Eye (tissue), 1 donor: Measurements from ENCODE around the gene OGFOD2.
"Not testable (repeated sequence)": the region's sequence is repeated elsewhere in the genome, so short reads cannot be mapped to it uniquely, and the experiment has no call there.

Experiments
- DNase-seq: peaks from one replicate; pipeline ENCODE4 v3.0.0-alpha.2; 2015

The OGFOD2 gene

DNA sequence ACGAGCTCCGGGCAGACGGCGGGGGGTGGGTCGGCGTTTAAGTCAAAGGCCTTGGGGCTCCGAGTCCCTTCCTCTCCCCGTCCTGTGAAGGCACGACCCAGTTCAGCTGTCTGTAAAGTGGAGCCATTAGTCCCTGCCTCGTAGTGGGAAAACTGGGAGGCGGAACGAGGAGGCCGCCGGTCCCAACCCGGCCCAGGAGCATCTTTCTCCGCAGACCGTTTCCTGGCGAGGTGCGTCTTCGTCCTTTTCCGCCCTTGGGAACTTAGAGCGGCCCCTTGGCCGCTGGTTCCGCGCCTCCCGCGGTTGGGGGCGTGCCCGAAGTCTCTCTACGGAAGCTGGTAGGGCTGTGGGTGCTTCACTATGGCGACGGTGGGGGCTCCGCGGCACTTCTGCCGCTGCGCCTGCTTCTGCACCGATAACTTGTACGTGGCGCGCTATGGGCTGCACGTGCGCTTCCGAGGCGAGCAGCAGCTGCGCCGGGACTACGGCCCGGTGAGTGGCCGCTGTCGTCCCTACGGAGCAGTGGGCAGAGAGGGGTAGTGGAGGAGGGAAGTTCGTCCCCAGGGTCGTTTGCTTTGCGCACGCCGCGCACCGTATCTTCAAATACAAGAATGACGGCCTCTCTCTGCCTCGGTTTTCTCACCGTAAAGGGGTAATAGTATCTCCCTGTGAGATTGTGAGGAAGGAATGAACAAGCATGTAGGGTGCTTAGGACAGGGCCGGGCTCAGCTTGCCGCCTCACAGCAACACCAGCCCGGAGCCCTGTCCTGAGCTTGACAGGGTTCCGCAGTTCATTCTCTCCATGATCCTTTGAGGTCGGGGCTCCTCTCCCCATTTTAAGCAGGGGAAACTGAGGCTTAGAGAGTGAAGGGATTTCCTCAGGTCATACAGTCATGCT is at the start of gene OGFOD2:
TSS of gene OGFOD2 (plus strand) at position 353 of the 898 bp plus-strand sequence. CDS start at position 361, 8 bp downstream.
- peak; percentile 96 for DNase-seq

DNA sequence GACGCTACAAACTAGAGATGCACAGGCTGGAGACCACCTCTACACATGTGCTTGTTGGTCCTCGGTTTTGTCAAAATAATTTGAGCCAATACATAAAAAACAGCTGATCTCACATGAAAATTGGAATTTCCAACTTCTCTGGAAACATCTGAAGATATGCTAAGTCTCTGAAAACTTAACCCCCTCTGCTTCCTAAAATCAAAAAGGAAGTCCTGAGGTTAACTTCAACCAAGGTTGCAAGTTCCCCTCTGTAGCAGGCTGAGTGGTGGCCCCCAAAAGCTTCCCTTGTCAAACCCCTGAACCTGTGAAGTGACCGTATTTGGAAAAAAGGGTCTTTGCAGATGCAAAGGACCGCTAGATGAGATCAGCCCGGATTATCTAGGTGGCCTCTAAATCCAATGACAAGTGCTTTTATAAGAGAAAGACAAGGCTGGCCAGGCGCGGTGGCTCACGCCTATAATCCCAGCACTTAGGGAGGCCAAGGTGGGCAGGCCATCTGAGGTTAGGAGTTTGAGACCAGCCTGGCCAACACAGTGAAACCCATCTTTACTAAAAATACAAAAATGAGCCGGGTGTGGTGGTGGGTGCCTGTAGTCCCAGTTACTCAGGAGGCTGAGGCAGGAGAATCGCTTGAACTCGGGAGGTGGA is 47.2 kb upstream of the OGFOD2 start:
- no peak for DNase-seq

DNA sequence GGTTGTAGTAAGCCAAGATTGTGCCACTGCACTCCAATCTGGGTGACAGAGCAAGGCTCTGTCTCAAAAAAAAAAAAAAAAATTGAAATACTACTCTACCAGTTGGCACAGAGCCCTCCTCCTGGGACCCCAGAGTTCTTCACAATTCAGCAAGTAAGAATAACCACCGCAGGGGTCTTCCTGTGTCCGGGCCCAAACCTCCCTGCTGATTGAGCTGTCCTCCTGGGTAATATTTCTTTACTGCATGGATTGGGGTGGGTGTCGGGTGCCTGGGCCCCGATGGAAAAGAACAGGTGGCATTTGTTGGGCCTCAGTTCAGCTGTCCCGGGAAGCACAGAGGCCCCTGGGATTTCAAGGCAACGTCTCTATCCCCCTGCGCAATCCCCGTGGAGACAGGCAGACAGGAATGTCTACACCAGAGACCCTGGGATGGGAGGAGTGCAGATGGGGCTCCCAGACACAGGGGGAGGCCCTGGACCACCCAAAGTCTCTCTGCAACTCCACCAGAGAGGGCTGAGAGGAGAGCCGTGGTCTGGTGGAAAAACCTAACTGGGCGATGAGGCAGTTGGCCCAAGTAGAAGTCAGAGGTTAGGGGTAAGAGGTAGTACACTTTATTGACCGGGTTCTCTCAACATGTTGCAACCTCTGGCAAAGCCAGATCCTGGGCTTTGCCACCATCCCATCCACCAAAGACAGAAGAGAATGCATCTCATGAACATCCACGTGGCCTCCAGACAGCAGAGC is 46.5 kb upstream of the OGFOD2 start:
- no peak for DNase-seq

DNA sequence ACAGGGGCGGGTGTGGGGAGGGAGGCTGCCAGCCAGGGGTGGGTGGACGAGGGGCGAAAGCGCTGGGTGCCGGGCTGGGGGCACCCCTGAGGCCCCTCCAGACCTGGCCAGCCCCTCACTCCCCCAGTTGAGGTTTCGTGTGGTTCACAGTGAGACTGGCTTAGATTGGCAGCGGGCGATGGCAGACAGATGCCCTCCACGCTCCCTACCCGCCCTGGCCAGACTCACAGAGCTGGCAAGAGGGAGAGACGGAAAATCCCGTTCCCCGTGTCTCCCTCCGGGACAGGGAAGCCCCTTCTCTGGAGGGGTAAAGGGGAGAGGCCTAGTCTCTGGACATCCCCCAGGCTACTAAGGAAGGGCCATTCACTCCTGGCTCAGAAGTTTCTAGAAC is 45.9 kb upstream of the OGFOD2 start:
- no peak for DNase-seq

DNA sequence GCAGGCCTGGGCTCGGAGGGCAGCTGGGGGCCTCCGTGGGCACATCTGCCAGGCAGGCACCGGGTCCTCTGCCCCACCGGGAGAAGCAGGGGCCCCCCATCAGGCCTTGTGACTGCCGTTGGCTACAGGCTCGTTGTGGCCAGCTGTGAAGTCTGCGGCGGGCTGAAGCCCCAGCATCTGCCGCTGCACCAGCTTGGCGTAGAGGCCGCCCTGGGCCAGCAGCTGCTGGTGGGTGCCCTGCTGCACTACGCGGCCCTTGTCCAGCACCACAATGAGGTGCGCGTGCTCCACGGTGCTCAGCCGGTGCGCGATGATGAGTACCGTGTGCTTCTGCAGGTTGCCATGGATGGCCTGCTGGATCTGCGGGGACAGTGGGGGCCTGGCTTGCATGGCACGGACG is 45.2 kb upstream of the OGFOD2 start:
- DNase-seq, result no peak

DNA sequence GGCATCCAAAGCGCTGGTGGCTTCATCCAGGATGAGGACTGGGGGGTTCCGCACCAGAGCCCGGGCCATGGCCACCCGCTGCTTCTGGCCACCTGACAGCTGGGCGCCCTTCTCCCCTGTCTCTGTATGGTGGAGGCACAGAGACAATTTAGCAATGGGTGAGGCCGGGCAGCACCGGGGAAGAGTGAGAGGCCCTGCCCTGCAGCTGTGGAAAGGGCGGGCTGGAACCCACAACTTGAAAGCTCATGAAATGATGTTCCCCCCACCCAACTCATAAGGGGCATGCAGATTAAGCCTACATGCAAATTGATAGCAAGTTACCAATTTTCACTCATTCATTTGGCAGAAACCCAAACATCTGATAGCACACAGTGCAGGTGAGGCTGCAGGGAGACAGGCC is 42.8 kb upstream of the OGFOD2 start:
- no peak for DNase-seq

DNA sequence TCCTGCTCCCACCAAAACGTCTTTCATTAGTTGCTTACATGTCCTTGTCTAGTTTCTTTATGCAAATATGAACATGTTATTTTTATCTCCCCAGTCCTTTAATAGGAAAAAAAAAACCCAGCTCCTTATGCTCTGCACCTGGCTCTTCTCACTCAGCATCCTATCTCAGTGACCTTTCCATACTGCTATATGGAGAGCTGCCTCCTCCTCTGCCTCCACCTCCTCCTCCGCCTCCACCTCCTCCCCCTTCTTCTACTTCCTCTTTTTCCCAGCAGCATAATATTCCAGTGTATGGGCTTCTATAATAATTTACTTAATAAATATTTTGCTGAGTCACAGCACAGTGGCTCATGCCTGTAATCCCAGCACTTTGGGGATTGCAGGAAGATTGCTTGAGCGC is 40.3 kb upstream of the OGFOD2 start:
- DNase-seq, result no peak

DNA sequence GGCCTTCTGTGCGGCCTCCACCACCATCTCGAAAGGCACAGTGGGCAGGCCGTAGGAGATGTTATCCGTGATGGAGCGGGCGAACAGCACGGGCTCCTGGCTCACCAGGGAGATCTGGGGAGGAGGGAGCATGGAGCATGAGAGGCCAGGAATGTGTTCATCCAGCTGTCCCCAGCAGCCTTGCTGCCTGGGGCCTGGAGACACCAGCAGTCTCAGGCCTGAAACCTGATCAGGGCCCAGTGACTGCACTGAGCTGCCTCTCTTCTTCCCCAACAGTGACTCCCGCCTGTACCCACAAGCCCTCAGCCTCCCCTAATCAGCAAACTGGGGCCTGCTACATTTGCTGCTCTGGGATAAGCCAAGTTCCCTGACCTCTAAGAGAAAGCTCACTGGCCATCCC is 39.7 kb upstream of the OGFOD2 start:
- no peak for DNase-seq

DNA sequence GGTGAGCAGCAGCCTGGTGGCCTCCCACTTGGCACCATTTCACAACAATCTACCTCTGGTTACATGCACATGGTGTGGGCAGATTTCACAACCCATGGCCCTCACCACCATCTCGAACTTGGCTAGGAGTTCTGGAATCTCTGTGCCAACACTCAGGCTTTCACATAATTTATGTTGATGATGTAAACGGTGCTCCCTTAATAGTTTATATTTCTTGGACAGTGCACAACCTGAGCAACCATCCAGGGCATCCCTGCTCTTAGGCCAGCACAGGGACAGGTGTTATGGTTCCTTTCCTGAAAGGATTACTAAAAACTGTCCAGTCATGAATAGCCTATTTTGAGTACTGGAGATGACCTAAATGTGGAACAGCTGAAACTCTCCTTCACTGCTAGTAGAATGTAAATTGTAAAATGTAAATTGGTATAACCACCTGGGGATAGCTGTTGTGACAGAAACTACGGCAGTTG is 37.4 kb upstream of the OGFOD2 start:
- DNase-seq, result no peak

DNA sequence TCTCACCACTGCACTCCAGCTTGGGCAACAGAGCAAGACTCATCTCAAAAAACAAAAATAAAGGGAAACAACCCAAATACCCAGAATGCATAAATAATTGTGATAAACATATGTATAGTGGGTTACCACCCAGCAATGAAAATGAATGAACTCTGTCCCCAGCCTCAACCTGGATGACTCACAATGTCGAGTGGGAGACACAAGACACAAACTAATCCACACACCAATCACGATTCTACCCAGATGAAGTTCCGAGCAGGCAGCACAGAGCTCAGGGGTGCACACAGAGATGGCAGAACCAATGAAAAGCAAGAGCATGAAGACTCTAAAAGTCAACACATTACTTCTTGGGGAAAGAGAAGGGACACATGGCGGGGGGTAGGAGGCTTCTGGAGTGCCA is 35.9 kb upstream of the OGFOD2 start:
- no peak for DNase-seq

DNA sequence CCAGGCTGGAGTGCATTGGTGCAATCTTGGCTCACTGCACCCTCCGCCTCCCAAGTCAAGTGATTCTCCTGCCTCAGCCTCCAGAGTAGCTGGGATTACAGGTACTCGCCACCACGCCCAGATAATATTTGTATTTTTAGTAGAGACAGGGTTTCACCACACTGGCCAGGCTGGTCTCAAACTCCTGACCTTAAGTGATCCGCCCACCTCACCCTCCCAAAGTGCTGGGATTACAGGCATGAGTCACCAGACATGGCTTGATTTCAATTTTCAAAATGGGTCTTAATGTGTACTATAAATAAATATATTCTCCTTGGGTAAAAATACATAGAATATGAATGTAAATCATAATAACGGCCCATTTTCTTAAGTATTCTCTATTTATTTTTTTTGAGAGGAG is 33.7 kb upstream of the OGFOD2 start:
- DNase-seq, result not testable (repeated sequence)

DNA sequence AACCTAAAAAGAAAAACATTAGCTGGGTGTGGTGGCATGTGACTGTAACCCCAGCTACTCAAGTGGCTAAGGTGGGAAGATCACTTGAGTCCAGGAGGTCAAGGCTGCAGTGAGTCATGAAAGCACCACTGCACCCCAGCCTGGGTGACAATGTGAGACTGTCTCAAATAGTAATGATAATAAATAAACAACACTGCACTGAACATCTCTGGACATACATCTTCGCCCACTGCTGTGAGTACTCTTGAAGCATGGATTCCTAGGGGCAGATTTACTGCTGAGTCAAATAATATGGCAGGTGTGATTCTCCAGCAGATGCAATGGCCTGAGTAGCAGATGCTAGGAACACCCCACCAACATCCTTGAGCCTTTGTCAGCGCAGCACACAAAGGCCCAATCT is 32.4 kb upstream of the OGFOD2 start:
- DNase-seq, result no peak

DNA sequence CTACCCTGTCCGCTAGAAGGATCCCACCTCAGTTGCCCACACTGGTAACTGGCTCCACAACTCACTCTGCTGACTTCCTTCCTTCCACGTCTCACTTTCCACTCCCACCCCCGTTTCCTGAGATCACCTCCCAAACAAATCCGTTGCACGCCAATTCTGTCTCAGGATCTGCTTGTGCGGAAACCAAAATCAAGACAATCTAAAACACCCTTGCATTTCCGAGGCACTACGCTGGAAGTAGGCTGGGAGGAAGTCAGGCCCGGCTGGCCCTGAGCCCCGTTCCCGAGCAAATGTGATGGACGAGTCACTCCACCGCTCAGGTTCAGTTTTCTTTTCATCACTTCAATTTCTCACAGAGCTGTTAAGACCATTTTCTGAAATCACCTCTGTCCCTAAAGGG is 31.8 kb upstream of the OGFOD2 start:
- DNase-seq, result no peak

DNA sequence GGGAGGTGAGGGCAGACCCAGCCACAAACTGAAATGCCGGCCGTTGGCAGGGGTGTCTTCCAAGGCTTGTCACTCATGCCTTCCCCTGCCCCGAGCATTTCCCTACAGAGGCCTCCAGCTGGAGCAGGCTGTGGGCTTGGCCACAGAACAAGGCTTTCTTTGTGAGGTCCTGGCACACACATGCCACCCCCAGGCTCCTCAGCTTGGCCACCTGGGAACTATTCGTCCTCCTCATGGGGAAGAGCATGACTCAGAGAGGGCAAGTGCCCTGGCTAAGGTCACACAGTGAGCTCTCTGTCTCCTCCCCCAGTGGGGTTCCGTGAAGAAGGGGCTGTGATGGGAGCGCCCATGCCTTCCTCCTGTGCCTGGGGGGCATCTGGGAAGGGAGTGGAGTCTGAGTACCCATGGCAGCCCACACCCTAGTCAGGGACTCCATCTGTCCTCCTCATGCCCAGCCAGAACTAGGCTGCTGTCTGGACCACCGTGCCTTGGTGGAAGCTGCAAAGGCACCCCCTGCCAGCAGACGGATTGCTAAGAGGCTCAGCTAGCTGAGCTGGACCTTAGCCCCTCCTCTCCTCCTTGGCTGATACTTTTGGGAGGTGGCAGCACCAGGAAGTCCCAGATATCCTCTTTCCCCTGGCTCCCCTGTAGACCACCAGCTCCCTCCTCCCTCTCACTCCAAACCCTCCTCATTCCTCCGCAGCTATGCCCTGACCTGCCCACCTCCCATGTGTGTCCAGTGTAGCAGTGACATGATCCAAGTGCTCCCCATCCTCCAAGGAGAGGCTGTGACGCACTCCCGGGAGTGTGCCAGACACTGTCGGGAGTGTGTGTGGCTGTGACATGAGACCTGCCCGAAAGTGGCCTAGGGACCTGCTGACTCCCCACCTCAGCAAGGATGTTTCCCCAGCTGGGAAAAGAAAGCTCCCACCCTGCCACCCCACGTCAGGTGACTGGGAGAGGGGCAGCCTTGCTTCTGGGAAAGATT is 30.1 kb upstream of the OGFOD2 start:
- DNase-seq, result peak; percentile 46

DNA sequence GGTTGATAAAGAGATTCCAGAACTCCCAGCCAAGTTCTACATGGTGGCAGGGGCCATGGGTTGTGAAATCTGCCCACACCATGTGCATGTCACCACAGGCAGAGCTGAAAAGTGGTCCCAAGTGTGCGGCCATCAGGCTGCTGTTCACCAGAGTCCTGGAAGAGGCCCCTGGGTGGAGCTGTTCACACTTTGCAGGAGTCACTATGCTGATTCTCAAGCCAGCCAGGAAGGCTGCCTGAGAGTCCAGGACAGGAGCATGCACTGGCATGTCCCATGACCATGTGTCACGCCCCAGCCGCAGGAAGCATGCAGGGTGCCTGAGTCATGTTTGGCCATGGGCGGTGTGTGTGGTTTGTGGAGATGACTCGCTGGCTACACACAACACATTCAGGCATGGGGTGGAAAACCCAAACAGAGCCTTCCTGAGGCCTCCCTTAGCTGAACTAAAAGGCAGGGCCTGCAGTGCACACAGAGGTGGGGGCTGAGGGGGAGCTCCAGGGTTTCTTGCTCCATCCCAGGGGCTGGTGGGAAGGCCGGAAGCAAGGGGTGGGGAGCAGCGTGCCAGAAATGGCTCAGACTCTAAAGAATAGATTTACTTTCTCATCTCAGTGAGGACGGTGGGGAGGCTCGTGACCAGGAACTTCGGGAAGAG is 28.2 kb upstream of the OGFOD2 start:
- peak; percentile 36 for DNase-seq

DNA sequence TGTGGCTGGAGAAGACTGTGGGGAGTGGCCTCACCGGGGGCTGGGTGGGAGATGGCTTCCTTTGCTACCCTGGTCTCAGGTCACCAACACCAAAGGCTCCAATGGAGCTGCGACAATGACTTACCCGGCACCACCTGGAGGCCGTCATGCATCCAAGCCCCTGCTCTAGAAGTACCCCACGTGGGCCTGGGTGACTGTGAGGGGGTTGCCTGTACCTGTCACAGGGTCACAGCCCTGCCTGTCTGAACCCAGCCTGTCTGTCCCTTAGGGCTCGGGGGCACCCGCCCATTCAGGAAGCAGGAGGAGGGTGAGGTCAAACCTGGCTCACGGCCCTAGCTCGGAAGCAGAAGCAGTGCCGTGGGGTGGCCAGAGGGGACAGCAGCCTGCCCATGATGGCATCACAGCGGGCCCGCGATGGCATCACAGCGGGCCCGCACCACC is 27.7 kb upstream of the OGFOD2 start:
- no peak for DNase-seq

DNA sequence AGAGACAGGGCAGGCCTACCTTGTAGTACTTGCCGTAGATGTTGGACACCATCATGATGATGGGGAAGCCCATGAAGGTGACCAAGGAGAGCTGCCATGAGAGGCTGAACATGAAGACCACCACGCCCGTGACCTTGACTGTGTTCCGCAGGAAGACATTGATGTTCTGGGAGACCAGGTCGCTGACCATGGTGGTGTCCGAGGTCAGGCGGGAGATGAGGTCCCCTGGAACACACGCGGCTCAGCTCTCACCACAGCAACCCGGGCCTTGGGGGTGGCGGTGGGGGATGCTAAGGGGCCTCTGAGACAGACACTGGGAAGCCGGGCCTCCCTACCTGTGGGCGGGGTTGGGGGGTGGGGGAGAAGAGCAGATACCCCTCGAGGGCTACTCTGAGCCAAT is 26.4 kb upstream of the OGFOD2 start:
- no peak for DNase-seq

DNA sequence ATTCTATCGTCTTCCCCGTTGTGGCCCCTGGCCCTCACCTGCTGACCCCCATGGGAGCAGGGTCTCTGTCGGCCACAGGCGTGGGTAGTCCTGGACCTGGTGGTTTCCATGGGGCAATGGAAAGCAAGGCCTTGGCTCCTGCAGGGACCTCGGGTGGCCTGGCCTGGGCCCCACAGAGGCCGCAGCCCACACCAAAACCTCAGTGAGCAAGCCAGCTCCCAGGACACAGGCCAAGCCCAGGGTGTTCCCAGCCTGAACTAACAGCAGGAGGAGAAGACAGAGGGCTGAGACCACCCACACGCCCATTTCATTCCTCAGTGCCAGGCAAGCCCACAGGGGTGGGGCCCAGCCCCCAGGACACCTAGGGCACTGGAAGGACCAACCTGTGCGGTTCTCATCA is 25.6 kb upstream of the OGFOD2 start:
- no peak for DNase-seq

DNA sequence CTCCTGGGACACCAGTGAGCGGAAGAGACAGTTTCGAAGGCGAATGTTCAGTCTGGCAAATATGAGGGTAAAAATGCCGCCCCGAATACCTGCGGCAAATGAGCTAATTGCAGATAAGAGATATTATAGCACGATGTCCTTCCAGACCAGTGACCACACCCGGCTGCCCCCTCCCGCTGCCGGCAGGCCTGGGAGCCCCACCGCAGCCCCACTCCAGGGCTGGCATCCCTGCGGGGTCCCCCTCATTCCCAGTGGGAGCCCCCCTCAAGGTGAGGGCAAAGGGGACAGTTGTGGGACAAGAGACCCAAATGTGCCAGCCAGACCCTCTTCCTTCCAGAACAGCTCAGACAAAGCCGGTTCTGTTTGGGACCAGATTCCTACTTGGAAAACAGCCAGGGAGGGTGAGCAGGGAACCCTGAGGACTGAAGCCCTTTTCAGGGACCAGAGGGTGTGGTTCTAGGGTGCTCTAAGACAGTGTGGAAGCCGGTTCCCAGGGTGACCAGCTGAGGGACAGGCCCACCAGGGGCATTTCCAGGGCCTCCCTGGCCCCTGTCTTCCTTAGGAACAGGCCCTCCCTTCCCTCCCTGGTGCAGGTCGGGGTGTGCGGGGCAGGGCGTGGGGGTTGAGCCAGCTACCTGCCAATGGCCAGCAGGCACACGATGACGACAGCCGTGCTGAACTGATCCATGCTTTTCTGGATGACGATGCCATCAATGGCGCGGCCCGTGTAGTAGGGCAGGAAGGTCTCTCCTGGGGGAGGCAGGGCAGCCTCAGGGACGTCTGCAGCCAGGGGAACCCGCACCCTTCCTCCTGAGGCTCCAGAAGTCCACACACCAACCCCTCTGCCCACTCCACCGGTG is 25.0 kb upstream of the OGFOD2 start:
- no peak for DNase-seq

DNA sequence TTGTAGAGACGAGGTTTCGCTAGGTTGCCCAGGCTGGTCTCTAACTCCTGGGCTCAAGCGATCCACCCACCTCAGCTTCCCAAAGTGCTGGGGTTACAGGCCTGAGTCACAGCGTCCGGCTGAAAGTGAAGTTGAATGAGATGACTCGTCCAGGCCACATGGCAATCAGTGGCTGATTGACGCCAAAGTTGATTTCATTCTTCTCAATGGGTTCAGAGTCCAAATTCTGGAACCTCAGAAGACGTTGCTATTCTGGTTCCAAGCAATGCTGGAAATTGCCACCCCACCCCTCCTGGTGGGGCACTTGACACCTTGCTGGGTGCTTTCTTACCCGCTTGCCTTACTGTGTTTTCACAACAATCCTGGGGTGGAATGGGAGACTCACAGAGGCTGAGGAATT is 23.6 kb upstream of the OGFOD2 start:
- DNase-seq, result no peak
